ENCODE data around the gene CIDEB. TPM values are rescaled to one million over a fixed set of nuclear protein-coding genes. Genes with fewer than 3 reads are reported as not detected.

Gene CIDEB
- total RNA-seq, 4 donors from 2014 or later: 22.3 to 184 (median 136) TPM

GRCh38 chr14:24310646-24311604 is 3.1 kb upstream of the CIDEB start, which contains the start of gene LTB4R:
LTB4R (plus strand) TSS chr14:24311502; CDS start chr14:24315652, 4,150 bp downstream.
- peak within 1 kb of the TSS; percentile 44 to 64 (median 58) for H3K4me3 ChIP-seq
- peaks cover 8 to 69% (median 27%) of the 10 kb centered on the region in 4 donors for H3K4me1 ChIP-seq

GRCh38 chr14:24310265-24310645 is 2.5 kb upstream of the CIDEB start:
- Histone ChIP-seq H3K4me3 (peak overlapping the region; percentile 44 to 64 (median 58)), H3K36me3 (peaks cover 0 to 22% (median 0%) of the 10 kb centered on the region in 3 donors), H3K27ac (peak overlapping the region; percentile 62 to 96 (median 85)), H3K9me3 (no peaks in the 10 kb centered on the region), H3K4me1 (peaks cover 8 to 63% (median 27%) of the 10 kb centered on the region in 4 donors), H3K27me3 (no peaks in the 10 kb centered on the region)
- DNase-seq: no peak
- TF ChIP-seq CTCF (IDR thresholded peaks at IDR 0.05) (no peak), POLR2A (IDR thresholded peaks at IDR 0.05) (no peak)

More at GRCh38 chr14:24310646-24311604, 3.1 kb upstream of the CIDEB start, which contains the start of gene LTB4R:
- DNase-seq: peak; percentile 78 to 89 (median 80)
- peak in 1 of 2 donors; percentile 13 for TF ChIP-seq POLR2A (IDR thresholded peaks at IDR 0.05)
- TF ChIP-seq CTCF (IDR thresholded peaks at IDR 0.05): peak; percentile 7 to 51 (median 44)
- no peaks in the 10 kb centered on the region for H3K9me3 ChIP-seq
- no peaks in the 10 kb centered on the region for H3K27me3 ChIP-seq
- peak within 1 kb of the TSS; percentile 62 to 96 (median 85) for H3K27ac ChIP-seq
- peaks cover 0 to 15% (median 0%) of the 10 kb centered on the region in 3 donors for H3K36me3 ChIP-seq

- Histone ChIP-seq H3K36me3 (peaks cover 0 to 27% (median 0%) of the 10 kb centered on the region in 3 donors), H3K9me3 (no peaks in the 10 kb centered on the region), H3K27me3 (no peaks in the 10 kb centered on the region), H3K4me1 (peaks cover 8 to 57% (median 27%) of the 10 kb centered on the region in 4 donors), H3K4me3 (peak within 1 kb of the TSS; percentile 44 to 64 (median 58)), H3K27ac (peak within 1 kb of the TSS; percentile 62 to 96 (median 85))
- no peak for DNase-seq
- TF ChIP-seq POLR2A (IDR thresholded peaks at IDR 0.05) (no peak), CTCF (IDR thresholded peaks at IDR 0.05) (no peak)
Observed at GRCh38 chr14:24309538-24310264, 1.9 kb upstream of the CIDEB start, which contains the start of gene LTB4R2. LTB4R2 (plus strand) TSS chr14:24310140; CDS start chr14:24310665, 525 bp downstream.

GRCh38 chr14:24308342-24309124 is 756 bp upstream of the CIDEB start:
- peaks cover 0 to 39% (median 0%) of the 10 kb centered on the region in 3 donors for H3K36me3 ChIP-seq
- no peaks in the 10 kb centered on the region for H3K9me3 ChIP-seq
- H3K27me3 ChIP-seq: no peaks in the 10 kb centered on the region
- peaks cover 8 to 49% (median 22%) of the 10 kb centered on the region in 4 donors for H3K4me1 ChIP-seq
- DNase-seq: no peak
- peak overlapping the region in 3 of 4 donors; percentile 2 to 94 (median 82) for H3K27ac ChIP-seq
- TF ChIP-seq CTCF (IDR thresholded peaks at IDR 0.05) (no peak), POLR2A (IDR thresholded peaks at IDR 0.05) (no peak)
- peak overlapping the region in 1 of 4 donors; percentile 14 for H3K4me3 ChIP-seq

All from Peyer's patch (tissue), 4 donors.